HEK293 (cell line): ENCODE data around the gene SLC23A3.

Experiments used
- BCL11B ChIP-seq: fragments of 450-650 bp; formaldehyde crosslinking; IDR thresholded peaks from 2 replicates; pipeline ENCODE4 v1.5.1; 2016; ENCODE audit warnings: low read depth, missing biosample characterization, missing genetic modification characterization
- BCL6B ChIP-seq: fragments of 450-650 bp; formaldehyde crosslinking; IDR thresholded peaks from 2 replicates; pipeline ENCODE4 v1.5.1; 2017; ENCODE audit warnings: missing biosample characterization, missing genetic modification characterization
- IKZF3 ChIP-seq: fragments of 450-650 bp; IDR thresholded peaks from 2 replicates; pipeline ENCODE4 v1.5.0; 2018; ENCODE audit warnings: missing biosample characterization, mild to moderate bottlenecking, missing genetic modification characterization, moderate library complexity
- KLF1 ChIP-seq: fragments of 450-650 bp; formaldehyde crosslinking; IDR thresholded peaks from 2 replicates; pipeline ENCODE4 v1.5.1; 2016; ENCODE audit warnings: missing biosample characterization, missing genetic modification characterization
- KLF17 ChIP-seq: fragments of 450-650 bp; formaldehyde crosslinking; IDR thresholded peaks from 2 replicates; pipeline ENCODE4 v1.5.1; 2016; ENCODE audit warnings: missing biosample characterization, missing genetic modification characterization
- PATZ1 ChIP-seq: fragments of 450-650 bp; formaldehyde crosslinking; IDR thresholded peaks from 2 replicates; pipeline ENCODE4 v1.5.1; 2016; ENCODE audit warnings: missing biosample characterization, missing genetic modification characterization
- SP2 ChIP-seq: fragments of 450-650 bp; formaldehyde crosslinking; IDR thresholded peaks from 2 replicates; pipeline ENCODE4 v1.5.1; 2016; ENCODE audit warnings: missing biosample characterization, missing genetic modification characterization
- ZBTB20 ChIP-seq: fragments of 450-650 bp; formaldehyde crosslinking; IDR thresholded peaks from 2 replicates; pipeline ENCODE4 v1.5.1; 2016; ENCODE audit warnings: missing biosample characterization, missing genetic modification characterization
- ZFP41 ChIP-seq: fragments of 450-650 bp; formaldehyde crosslinking; IDR thresholded peaks from 2 replicates; pipeline ENCODE4 v1.5.1; 2016; ENCODE audit warnings: missing biosample characterization, missing genetic modification characterization, borderline replicate concordance
- ZIC2 ChIP-seq: fragments of 450-650 bp; formaldehyde crosslinking; IDR thresholded peaks from 2 replicates; pipeline ENCODE4 v1.5.1; 2016; ENCODE audit warnings: missing biosample characterization, missing genetic modification characterization
- ZNF133 ChIP-seq: fragments of 450-650 bp; formaldehyde crosslinking; IDR thresholded peaks from 2 replicates; pipeline ENCODE4 v1.5.1; 2016; ENCODE audit warnings: missing biosample characterization, missing genetic modification characterization
- ZNF2 ChIP-seq: fragments of 450-650 bp; formaldehyde crosslinking; IDR thresholded peaks from 2 replicates; pipeline ENCODE4 v1.5.1; 2016; ENCODE audit warnings: missing biosample characterization, missing genetic modification characterization
- ZNF202 ChIP-seq: fragments of 450-650 bp; formaldehyde crosslinking; IDR thresholded peaks from 2 replicates; pipeline ENCODE4 v1.5.1; 2016; ENCODE audit warnings: missing biosample characterization, missing genetic modification characterization, borderline replicate concordance
- ZNF26 ChIP-seq: fragments of 450-650 bp; formaldehyde crosslinking; IDR thresholded peaks from 2 replicates; pipeline ENCODE4 v1.5.1; 2016; ENCODE audit warnings: missing biosample characterization, missing genetic modification characterization
- ZNF280C ChIP-seq: fragments of 450-650 bp; formaldehyde crosslinking; IDR thresholded peaks from 2 replicates; pipeline ENCODE4 v1.5.1; 2016; ENCODE audit warnings: missing biosample characterization, missing genetic modification characterization
- ZNF292 ChIP-seq: fragments of 450-650 bp; formaldehyde crosslinking; IDR thresholded peaks from 2 replicates; pipeline ENCODE4 v1.5.1; 2016; ENCODE audit warnings: low read depth, missing biosample characterization, missing genetic modification characterization, borderline replicate concordance
- ZNF335 ChIP-seq: fragments of 450-650 bp; formaldehyde crosslinking; conservative IDR thresholded peaks from 2 replicates; pipeline ENCODE4 v1.5.1; 2016; ENCODE audit warnings: missing biosample characterization, missing genetic modification characterization
- ZNF354C ChIP-seq: fragments of 450-650 bp; formaldehyde crosslinking; IDR thresholded peaks from 2 replicates; pipeline ENCODE4 v1.5.1; 2016; ENCODE audit warnings: missing biosample characterization, missing genetic modification characterization, low read depth, borderline replicate concordance
- ZNF362 ChIP-seq: fragments of 450-650 bp; formaldehyde crosslinking; IDR thresholded peaks from 2 replicates; pipeline ENCODE4 v1.5.1; 2016; ENCODE audit warnings: missing biosample characterization, missing genetic modification characterization
- ZNF510 ChIP-seq: fragments of 450-650 bp; formaldehyde crosslinking; IDR thresholded peaks from 2 replicates; pipeline ENCODE4 v1.5.1; 2018; ENCODE audit warnings: mild to moderate bottlenecking, missing genetic modification characterization, missing biosample characterization; ENCODE audit not compliant: insufficient replicate concordance
- ZNF548 ChIP-seq: fragments of 450-650 bp; formaldehyde crosslinking; IDR thresholded peaks from 2 replicates; pipeline ENCODE4 v1.5.1; 2016; ENCODE audit warnings: missing biosample characterization, missing genetic modification characterization
- ZNF621 ChIP-seq: fragments of 450-650 bp; formaldehyde crosslinking; IDR thresholded peaks from 2 replicates; pipeline ENCODE4 v1.5.1; 2017; ENCODE audit warnings: missing biosample characterization, missing genetic modification characterization
- ZNF639 ChIP-seq: fragments of 450-650 bp; formaldehyde crosslinking; IDR thresholded peaks from 2 replicates; pipeline ENCODE4 v1.5.1; 2016; ENCODE audit warnings: missing biosample characterization, missing genetic modification characterization
- ZNF664 ChIP-seq: fragments of 450-650 bp; formaldehyde crosslinking; IDR thresholded peaks from 2 replicates; pipeline ENCODE4 v1.5.1; 2016; ENCODE audit warnings: missing biosample characterization, missing genetic modification characterization
- ZNF701 ChIP-seq: fragments of 450-650 bp; formaldehyde crosslinking; IDR thresholded peaks from 2 replicates; pipeline ENCODE4 v1.5.1; 2016; ENCODE audit warnings: missing biosample characterization, missing genetic modification characterization
- ZNF707 ChIP-seq: fragments of 450-650 bp; formaldehyde crosslinking; IDR thresholded peaks from 2 replicates; pipeline ENCODE4 v1.5.1; 2016; ENCODE audit warnings: missing biosample characterization, missing genetic modification characterization
- ZNF791 ChIP-seq: fragments of 450-650 bp; formaldehyde crosslinking; IDR thresholded peaks from 2 replicates; pipeline ENCODE4 v1.5.1; 2016; ENCODE audit warnings: missing biosample characterization, missing genetic modification characterization
- ZSCAN16 ChIP-seq: fragments of 450-650 bp; formaldehyde crosslinking; IDR thresholded peaks from 2 replicates; pipeline ENCODE4 v1.5.1; 2016; ENCODE audit warnings: missing biosample characterization, missing genetic modification characterization
- ZSCAN30 ChIP-seq: fragments of 450-650 bp; IDR thresholded peaks from 2 replicates; pipeline ENCODE4 v1.5.1; 2018; ENCODE audit warnings: missing biosample characterization, mild to moderate bottlenecking, missing genetic modification characterization, moderate library complexity

SLC23A3 gene

GRCh38 chr2:219218732-219219701 is 49.2 kb upstream of the SLC23A3 start, which contains the start of gene ABCB6 (continued):
- TF ChIP-seq ZSCAN16 (no peak), ZNF664 (tag by site-specific recombination) (no peak), ZNF510 (no peak), SP2 (tag by site-specific recombination) (peak; percentile 68), ZBTB20 (tag by site-specific recombination) (peak; percentile 62; the same call in 1 of the 2 replicates), ZNF354C (tag by site-specific recombination) (no peak), ZNF548 (tag by site-specific recombination) (no peak), ZNF2 (tag by site-specific recombination) (no peak), ZNF791 (tag by site-specific recombination) (no peak), ZNF621 (tag by site-specific recombination) (no peak), ZNF707 (tag by site-specific recombination) (no peak), ZNF133 (tag by site-specific recombination) (no peak), PATZ1 (peak; percentile 44; the same call in 1 of the 2 replicates), ZNF280C (tag by site-specific recombination) (no peak), ZSCAN30 (tag by site-specific recombination) (no peak), ZNF639 (no peak), KLF1 (tag by site-specific recombination) (peak; percentile 31; the same call in 1 of the 2 replicates), ZNF292 (tag by site-specific recombination) (no peak), ZFP41 (no peak), ZNF362 (no peak), ZNF701 (tag by site-specific recombination) (no peak), ZNF335 (no peak), KLF17 (tag by site-specific recombination) (0 out of 2 replicates have a peak, but pooled peaks have one; percentile 29), IKZF3 (no peak), BCL6B (tag by site-specific recombination) (no peak), ZIC2 (tag by site-specific recombination) (peak; percentile 53), BCL11B (no peak), ZNF26 (tag by site-specific recombination) (no peak), ZNF202 (no peak)
- TF ChIP-seq, all 188 proteins: peak for 29
